ENCODE measurements around the gene TOR2A. TPM values are rescaled to one million over a fixed set of nuclear protein-coding genes. Genes with fewer than 3 reads are reported as not detected.

TOR2A gene
- total and polyA plus RNA-seq, 2 of the 8 experiments (the other 6 are each of a cell fraction or from before 2014, with no cell fraction given) = 18.7 to 24.9 TPM

DNA sequence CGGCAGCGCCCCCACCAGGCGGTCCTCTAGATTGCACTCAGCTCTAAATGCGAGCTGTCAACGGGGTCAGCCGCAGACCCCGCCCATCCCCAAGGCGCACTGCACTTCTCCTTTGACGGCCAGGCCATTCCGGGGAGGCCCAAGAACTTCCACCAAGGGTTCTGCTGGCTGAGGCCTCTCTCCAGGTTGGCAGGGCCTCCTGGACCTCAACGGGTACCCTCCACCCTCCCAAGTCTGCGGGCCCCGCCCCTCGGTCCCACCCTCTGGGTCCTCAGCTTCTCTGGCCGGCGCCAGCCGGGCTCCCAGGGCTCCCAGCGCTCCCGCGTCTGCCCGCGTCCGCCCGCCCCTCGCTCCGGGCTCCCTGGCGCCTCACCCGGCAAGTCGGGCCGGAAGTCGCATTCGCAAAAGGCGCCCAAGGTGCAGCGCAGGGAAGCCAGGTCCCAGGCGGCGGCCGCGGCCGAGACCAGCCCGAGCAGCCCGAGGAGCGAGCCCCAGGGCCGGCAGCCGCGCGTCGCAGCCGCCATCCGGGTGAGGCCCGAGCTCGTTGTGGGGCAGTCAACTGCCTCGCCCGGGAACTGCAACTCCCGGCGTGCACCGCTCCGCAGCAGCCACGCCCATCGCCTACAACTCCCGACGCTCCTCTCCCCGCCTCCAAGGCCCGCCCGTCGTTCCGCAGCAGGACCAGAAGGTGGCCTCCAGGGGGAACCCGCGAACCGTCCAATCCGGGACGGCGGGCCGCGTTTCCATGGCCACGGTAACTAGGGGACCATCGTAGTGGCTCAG lies at the start of gene TOR2A (continued):
- TF ChIP-seq, protein P1, sequence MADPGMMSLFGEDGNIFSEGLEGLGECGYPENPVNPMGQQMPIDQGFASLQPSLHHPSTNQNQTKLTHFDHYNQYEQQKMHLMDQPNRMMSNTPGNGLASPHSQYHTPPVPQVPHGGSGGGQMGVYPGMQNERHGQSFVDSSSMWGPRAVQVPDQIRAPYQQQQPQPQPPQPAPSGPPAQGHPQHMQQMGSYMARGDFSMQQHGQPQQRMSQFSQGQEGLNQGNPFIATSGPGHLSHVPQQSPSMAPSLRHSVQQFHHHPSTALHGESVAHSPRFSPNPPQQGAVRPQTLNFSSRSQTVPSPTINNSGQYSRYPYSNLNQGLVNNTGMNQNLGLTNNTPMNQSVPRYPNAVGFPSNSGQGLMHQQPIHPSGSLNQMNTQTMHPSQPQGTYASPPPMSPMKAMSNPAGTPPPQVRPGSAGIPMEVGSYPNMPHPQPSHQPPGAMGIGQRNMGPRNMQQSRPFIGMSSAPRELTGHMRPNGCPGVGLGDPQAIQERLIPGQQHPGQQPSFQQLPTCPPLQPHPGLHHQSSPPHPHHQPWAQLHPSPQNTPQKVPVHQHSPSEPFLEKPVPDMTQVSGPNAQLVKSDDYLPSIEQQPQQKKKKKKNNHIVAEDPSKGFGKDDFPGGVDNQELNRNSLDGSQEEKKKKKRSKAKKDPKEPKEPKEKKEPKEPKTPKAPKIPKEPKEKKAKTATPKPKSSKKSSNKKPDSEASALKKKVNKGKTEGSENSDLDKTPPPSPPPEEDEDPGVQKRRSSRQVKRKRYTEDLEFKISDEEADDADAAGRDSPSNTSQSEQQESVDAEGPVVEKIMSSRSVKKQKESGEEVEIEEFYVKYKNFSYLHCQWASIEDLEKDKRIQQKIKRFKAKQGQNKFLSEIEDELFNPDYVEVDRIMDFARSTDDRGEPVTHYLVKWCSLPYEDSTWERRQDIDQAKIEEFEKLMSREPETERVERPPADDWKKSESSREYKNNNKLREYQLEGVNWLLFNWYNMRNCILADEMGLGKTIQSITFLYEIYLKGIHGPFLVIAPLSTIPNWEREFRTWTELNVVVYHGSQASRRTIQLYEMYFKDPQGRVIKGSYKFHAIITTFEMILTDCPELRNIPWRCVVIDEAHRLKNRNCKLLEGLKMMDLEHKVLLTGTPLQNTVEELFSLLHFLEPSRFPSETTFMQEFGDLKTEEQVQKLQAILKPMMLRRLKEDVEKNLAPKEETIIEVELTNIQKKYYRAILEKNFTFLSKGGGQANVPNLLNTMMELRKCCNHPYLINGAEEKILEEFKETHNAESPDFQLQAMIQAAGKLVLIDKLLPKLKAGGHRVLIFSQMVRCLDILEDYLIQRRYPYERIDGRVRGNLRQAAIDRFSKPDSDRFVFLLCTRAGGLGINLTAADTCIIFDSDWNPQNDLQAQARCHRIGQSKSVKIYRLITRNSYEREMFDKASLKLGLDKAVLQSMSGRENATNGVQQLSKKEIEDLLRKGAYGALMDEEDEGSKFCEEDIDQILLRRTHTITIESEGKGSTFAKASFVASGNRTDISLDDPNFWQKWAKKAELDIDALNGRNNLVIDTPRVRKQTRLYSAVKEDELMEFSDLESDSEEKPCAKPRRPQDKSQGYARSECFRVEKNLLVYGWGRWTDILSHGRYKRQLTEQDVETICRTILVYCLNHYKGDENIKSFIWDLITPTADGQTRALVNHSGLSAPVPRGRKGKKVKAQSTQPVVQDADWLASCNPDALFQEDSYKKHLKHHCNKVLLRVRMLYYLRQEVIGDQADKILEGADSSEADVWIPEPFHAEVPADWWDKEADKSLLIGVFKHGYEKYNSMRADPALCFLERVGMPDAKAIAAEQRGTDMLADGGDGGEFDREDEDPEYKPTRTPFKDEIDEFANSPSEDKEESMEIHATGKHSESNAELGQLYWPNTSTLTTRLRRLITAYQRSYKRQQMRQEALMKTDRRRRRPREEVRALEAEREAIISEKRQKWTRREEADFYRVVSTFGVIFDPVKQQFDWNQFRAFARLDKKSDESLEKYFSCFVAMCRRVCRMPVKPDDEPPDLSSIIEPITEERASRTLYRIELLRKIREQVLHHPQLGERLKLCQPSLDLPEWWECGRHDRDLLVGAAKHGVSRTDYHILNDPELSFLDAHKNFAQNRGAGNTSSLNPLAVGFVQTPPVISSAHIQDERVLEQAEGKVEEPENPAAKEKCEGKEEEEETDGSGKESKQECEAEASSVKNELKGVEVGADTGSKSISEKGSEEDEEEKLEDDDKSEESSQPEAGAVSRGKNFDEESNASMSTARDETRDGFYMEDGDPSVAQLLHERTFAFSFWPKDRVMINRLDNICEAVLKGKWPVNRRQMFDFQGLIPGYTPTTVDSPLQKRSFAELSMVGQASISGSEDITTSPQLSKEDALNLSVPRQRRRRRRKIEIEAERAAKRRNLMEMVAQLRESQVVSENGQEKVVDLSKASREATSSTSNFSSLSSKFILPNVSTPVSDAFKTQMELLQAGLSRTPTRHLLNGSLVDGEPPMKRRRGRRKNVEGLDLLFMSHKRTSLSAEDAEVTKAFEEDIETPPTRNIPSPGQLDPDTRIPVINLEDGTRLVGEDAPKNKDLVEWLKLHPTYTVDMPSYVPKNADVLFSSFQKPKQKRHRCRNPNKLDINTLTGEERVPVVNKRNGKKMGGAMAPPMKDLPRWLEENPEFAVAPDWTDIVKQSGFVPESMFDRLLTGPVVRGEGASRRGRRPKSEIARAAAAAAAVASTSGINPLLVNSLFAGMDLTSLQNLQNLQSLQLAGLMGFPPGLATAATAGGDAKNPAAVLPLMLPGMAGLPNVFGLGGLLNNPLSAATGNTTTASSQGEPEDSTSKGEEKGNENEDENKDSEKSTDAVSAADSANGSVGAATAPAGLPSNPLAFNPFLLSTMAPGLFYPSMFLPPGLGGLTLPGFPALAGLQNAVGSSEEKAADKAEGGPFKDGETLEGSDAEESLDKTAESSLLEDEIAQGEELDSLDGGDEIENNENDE (IDR thresholded peaks at IDR 0.05; ENCODE audit: insufficient replicate concordance, low read length) = no peak
- TF ChIP-seq HDAC2 (IDR thresholded peaks at IDR 0.05; ENCODE audit: borderline replicate concordance in 1 of 2, low read depth in 2 of 2, low read length in 2 of 2) = peak in 1 of 2 experiments; percentile 77; a peak in 1 of 4 replicates
- TF ChIP-seq PHF8 (conservative IDR thresholded peaks at IDR 0.05; ENCODE audit: low read depth, low read length) = peak; percentile 67
- no peak for TF ChIP-seq GTF2F1 (IDR thresholded peaks at IDR 0.05; ENCODE audit: borderline replicate concordance, low read depth, low read length)
- TF ChIP-seq SIRT6 (IDR thresholded peaks at IDR 0.05; ENCODE audit: low read length) = no peak
- TF ChIP-seq, protein P2, sequence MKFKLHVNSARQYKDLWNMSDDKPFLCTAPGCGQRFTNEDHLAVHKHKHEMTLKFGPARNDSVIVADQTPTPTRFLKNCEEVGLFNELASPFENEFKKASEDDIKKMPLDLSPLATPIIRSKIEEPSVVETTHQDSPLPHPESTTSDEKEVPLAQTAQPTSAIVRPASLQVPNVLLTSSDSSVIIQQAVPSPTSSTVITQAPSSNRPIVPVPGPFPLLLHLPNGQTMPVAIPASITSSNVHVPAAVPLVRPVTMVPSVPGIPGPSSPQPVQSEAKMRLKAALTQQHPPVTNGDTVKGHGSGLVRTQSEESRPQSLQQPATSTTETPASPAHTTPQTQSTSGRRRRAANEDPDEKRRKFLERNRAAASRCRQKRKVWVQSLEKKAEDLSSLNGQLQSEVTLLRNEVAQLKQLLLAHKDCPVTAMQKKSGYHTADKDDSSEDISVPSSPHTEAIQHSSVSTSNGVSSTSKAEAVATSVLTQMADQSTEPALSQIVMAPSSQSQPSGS (IDR thresholded peaks at IDR 0.05; ENCODE audit: low read length) = no peak
- peak; percentile 89 for TF ChIP-seq SIX5 (IDR thresholded peaks at IDR 0.05; ENCODE audit: low read depth, low read length)
- TF ChIP-seq FOSL1 (IDR thresholded peaks at IDR 0.05; ENCODE audit: insufficient read depth, low read depth, low read length) = no peak
